HepG2 (cell line): ENCODE results near the gene CPNE8. TPM values are rescaled to one million over a fixed set of nuclear protein-coding genes. Genes with fewer than 3 reads are reported as not detected.

Experiments used
- ATAC-seq: fragments of 200-7000 bp; cut with Tn5 transposase; 3 replicates; pipeline ENCODE4 v1.9.1; 2020; ENCODE audit warnings: mild to moderate bottlenecking, moderate library complexity
- BruUV-seq: library from RNA; stranded (reverse); fragments of 400-500 nt; replicated peaks from 2 replicates; lab custom pipeline; 2021; lab: Mats Ljungman, UMichigan
- CTCF ChIA-PET: fragments of 300-600 bp; formaldehyde crosslinking; extraction: SDS; loops from one replicate; lab custom pipeline; 2021; ENCODE audit warnings: low total read pairs, inconsistent platforms, low intra/inter-chr PET ratio; lab: Yijun Ruan, JAX
- POLR2A ChIA-PET: fragments of 350-600 bp; sonication (Branson Sonifier 250); formaldehyde crosslinking; loops from one replicate; lab custom pipeline; 2020; ENCODE audit warnings: antibody characterized with exemption, inconsistent platforms; lab: Yijun Ruan, JAX
- DNase-seq: peaks from one replicate; pipeline ENCODE4 v3.0.0-alpha.2; 2015; ENCODE audit warnings: low spot score
- FAIRE-seq: peaks from 3 replicates; lab custom pipeline; 2011; peaks lifted over from hg19 to GRCh38; lab: Jason Lieb, UNC
- H2AFZ ChIP-seq: one replicate; pipeline ENCODE4 v1.6.1; 2011; ENCODE audit warnings: low read length, inconsistent platforms
- H3K27ac ChIP-seq: fragments of 300-600 bp; 3 replicates; pipeline ENCODE4 v1.8.0; 2011; ENCODE audit warnings: mixed run types, mild to moderate bottlenecking, mixed read lengths, low read length, inconsistent platforms; ENCODE audit not compliant: insufficient read depth; ENCODE audit errors: extremely low read length
- H3K27me3 ChIP-seq, 2 experiments: fragments of 200-600 bp in 1 of 2; 2 replicates in 1 of 2; 3 replicates in 1 of 2; pipeline versions ENCODE4 v1.6.0 to v1.8.0; 2011; ENCODE audit warnings: low read length in 2 of 2, mild to moderate bottlenecking in 2 of 2, moderate library complexity in 2 of 2, inconsistent platforms in 1 of 2; ENCODE audit not compliant: insufficient read depth in 2 of 2, control insufficient read depth in 1 of 2
- H3K36me3 ChIP-seq, 2 experiments: fragments of 200-600 bp in 1 of 2; replicated peaks in 1 of 2; 2 replicates in 1 of 2; 3 replicates in 1 of 2; pipeline versions ENCODE4 v1.5.1 to v1.8.0; 2011; ENCODE audit warnings: low read length in 2 of 2, inconsistent platforms in 1 of 2; ENCODE audit not compliant: insufficient read depth in 2 of 2, control insufficient read depth in 1 of 2
- H3K4me1 ChIP-seq: 2 replicates; pipeline ENCODE4 v1.5.1; 2012; ENCODE audit warnings: low read length, inconsistent platforms; ENCODE audit not compliant: insufficient read depth
- H3K4me2 ChIP-seq: 2 replicates; pipeline ENCODE4 v1.6.0; 2011; ENCODE audit warnings: low read depth, low read length, inconsistent platforms
- H3K4me3 ChIP-seq, 3 experiments: fragments of 200-600 bp in 1 of 3; sonication (generic), shearing (Covaris generic) in 1 of 3; replicated peaks in 1 of 3; 2 replicates each; pipeline ENCODE4 v1.5.1; 2011 to 2016; ENCODE audit warnings: low read length in 3 of 3, inconsistent platforms in 2 of 3, low read depth in 2 of 3, mild to moderate bottlenecking in 2 of 3, control low read depth in 1 of 3, mixed read lengths in 1 of 3; ENCODE audit not compliant: insufficient read depth in 1 of 3
- H3K79me2 ChIP-seq: one replicate; pipeline ENCODE4 v1.6.1; 2011; ENCODE audit warnings: low read length, inconsistent platforms; ENCODE audit not compliant: insufficient read depth
- H3K9ac ChIP-seq: 2 replicates; pipeline ENCODE4 v1.6.0; 2011; ENCODE audit warnings: mild to moderate bottlenecking, low read depth, low read length, inconsistent platforms; ENCODE audit not compliant: insufficient read depth
- H3K9me3 ChIP-seq: 2 replicates; pipeline ENCODE4 v1.5.1; 2012; ENCODE audit warnings: mild to moderate bottlenecking, low read length
- H4K20me1 ChIP-seq: 2 replicates; pipeline ENCODE4 v1.6.0; 2011; ENCODE audit warnings: inconsistent platforms, mild to moderate bottlenecking, low read length, moderate library complexity; ENCODE audit not compliant: insufficient read depth
- ATF4 ChIP-seq, 2 experiments: fragments of 450-650 bp in 1 of 2; sonication (generic) in 1 of 2; formaldehyde crosslinking; IDR thresholded peaks; 2 replicates each; pipeline versions ENCODE4 v1.5.0 to v1.8.0; 2020 to 2022; ENCODE audit warnings: mild to moderate bottlenecking in 1 of 2, missing genetic modification reagents in 1 of 2
- CAMTA2 ChIP-seq: sonication (generic); formaldehyde crosslinking; IDR thresholded peaks from 2 replicates; pipeline ENCODE4 v1.4.0; 2020; ENCODE audit warnings: mild to moderate bottlenecking, missing genetic modification reagents, borderline replicate concordance
- EED ChIP-seq: sonication (generic); formaldehyde crosslinking; IDR thresholded peaks from 2 replicates; pipeline ENCODE4 v1.5.0; 2020; ENCODE audit warnings: mild to moderate bottlenecking, missing genetic modification reagents
- FOXJ3 ChIP-seq: sonication (generic); formaldehyde crosslinking; IDR thresholded peaks from 2 replicates; pipeline ENCODE4 v1.4.0; 2020; ENCODE audit warnings: missing genetic modification reagents, mild to moderate bottlenecking, borderline replicate concordance
- GMEB2 ChIP-seq: IDR thresholded peaks from 2 replicates; pipeline ENCODE4 v1.6.1; 2016; ENCODE audit warnings: missing biosample characterization, missing genetic modification reagents, low read depth
- HBP1 ChIP-seq: IDR thresholded peaks from 2 replicates; pipeline ENCODE4 v1.6.1; 2016; ENCODE audit warnings: low read depth, control low read depth
- KAT2B ChIP-seq: fragments of 150-350 bp; IDR thresholded peaks from 2 replicates; pipeline ENCODE4 v1.6.1; 2014; ENCODE audit warnings: low read depth, low read length, borderline replicate concordance
- MYPOP ChIP-seq: sonication (generic); formaldehyde crosslinking; IDR thresholded peaks from 2 replicates; pipeline ENCODE4 v1.8.1; 2023; ENCODE audit warnings: mild to moderate bottlenecking, moderate library complexity, missing genetic modification reagents
- NR2F1 ChIP-seq, 2 experiments: fragments of 450-650 bp in 1 of 2; formaldehyde crosslinking in 1 of 2; IDR thresholded peaks; 2 replicates each; pipeline versions ENCODE4 v1.5.0 to v1.6.1; 2016 to 2020; ENCODE audit warnings: mild to moderate bottlenecking in 1 of 2, missing compliant biosample characterization in 1 of 2, missing genetic modification reagents in 1 of 2, moderate library complexity in 1 of 2
- NR3C1 ChIP-seq: sonication (generic); formaldehyde crosslinking; IDR thresholded peaks from 2 replicates; pipeline ENCODE4 v1.4.0; 2020; ENCODE audit warnings: missing genetic modification reagents
- POGZ ChIP-seq: sonication (generic); formaldehyde crosslinking; IDR thresholded peaks from 2 replicates; pipeline ENCODE4 v1.4.0; 2020; ENCODE audit warnings: mild to moderate bottlenecking, missing genetic modification reagents
- RAD51 ChIP-seq: fragments of 450-650 bp; IDR thresholded peaks from 2 replicates; pipeline ENCODE4 v1.6.1; 2016; ENCODE audit warnings: borderline replicate concordance
- TFDP1 ChIP-seq: IDR thresholded peaks from 2 replicates; pipeline ENCODE4 v1.6.1; 2016; ENCODE audit warnings: missing compliant biosample characterization, missing genetic modification reagents, borderline replicate concordance
- ZBTB34 ChIP-seq: sonication (generic); formaldehyde crosslinking; IDR thresholded peaks from 2 replicates; pipeline ENCODE4 v1.8.0; 2022; ENCODE audit warnings: mild to moderate bottlenecking, missing genetic modification reagents
- ZNF264 ChIP-seq: sonication (generic); formaldehyde crosslinking; IDR thresholded peaks from 2 replicates; pipeline ENCODE4 v1.4.0; 2020; ENCODE audit warnings: missing genetic modification reagents
- ZNF431 ChIP-seq: sonication (generic); formaldehyde crosslinking; IDR thresholded peaks from 2 replicates; pipeline ENCODE4 v1.9.0; 2022; ENCODE audit warnings: missing genetic modification reagents, low read depth, mild to moderate bottlenecking, borderline replicate concordance
- ZNF552 ChIP-seq: sonication (generic); formaldehyde crosslinking; IDR thresholded peaks from 2 replicates; pipeline ENCODE4 v1.9.0; 2022; ENCODE audit warnings: missing genetic modification reagents, mild to moderate bottlenecking, borderline replicate concordance
- ZNF75D ChIP-seq: sonication (generic); formaldehyde crosslinking; IDR thresholded peaks from 2 replicates; pipeline ENCODE4 v1.8.1; 2023; ENCODE audit warnings: missing genetic modification reagents, mild to moderate bottlenecking, borderline replicate concordance
- WGBS: methylation state at CpG from one replicate; pipeline ENCODE4 v1.1.6; 2017; ENCODE audit warnings: low lambda C conversion rate; 5-methylcytosine and 5-hydroxymethylcytosine counted together
- in situ Hi-C: cut with HindIII; loops from 2 replicates; pipeline ENCODE4 v1.10.0; 2017; ENCODE audit warnings: low pct_unique_long_range_greater_than_20kb; ENCODE audit not compliant: extremely low pct_ligation_motif_present
- intact Hi-C: fragments of 100-400 bp; cut with micrococcal nuclease; formaldehyde crosslinking; loops from one replicate; pipeline ENCODE4 v1.10.0; 2022; ENCODE audit not compliant: unreplicated experiment
- polyA plus RNA-seq, 8 experiments: library from polyadenylated mRNA; depleted of rRNA in 3 of 8; stranded (reverse) in 7 of 8; unstranded in 1 of 8; fragments of >200 nt; fragmentation: Illumina TruSeq in 4 of 8; extraction: Trizol in 4 of 8; gene quantifications; 2 replicates each; pipeline versions ENCODE4 v1.2.1 to v1.2.3, GENCODE V29; 2011 to 2016; ENCODE audit warnings: low read depth in 4 of 8, missing spikeins in 1 of 8, mixed read lengths in 1 of 8; ENCODE audit not compliant: insufficient read depth in 1 of 8
- total RNA-seq, 5 experiments: library from RNA; depleted of rRNA; stranded (reverse); fragments of >200 nt; fragmentation: Illumina TruSeq; extraction: Trizol; gene quantifications; 2 replicates each; pipeline ENCODE4 v1.2.3, GENCODE V29; 2016; ENCODE audit warnings: low read depth in 1 of 5

The CPNE8 gene
- total and polyA plus RNA-seq, 2 of the 13 experiments (the other 11 are each of a cell fraction or from before 2014, with no cell fraction given): 2.4 to 2.7 TPM

- Histone ChIP-seq H3K79me2 (no peaks in the 10 kb centered on the region), H3K9ac (no peak overlapping the region), H3K27me3 (no peaks in the 10 kb centered on the region), H3K4me1 (no peaks in the 10 kb centered on the region), H3K27ac (no peak overlapping the region), H3K36me3 (no peaks in the 10 kb centered on the region), H2AFZ (no peak overlapping the region), H3K9me3 (peaks cover 15% of the 10 kb centered on the region; the same call in 1 of the 2 replicates), H3K4me2 (no peak overlapping the region), H4K20me1 (no peaks in the 10 kb centered on the region), H3K4me3 (no peak overlapping the region)
- in situ Hi-C loops (no loop called here), intact Hi-C loops (no loop called here)
- ChIA-PET POLR2A (no interaction called here), CTCF (no interaction called here)
- DNase-seq (no peak), ATAC-seq (no peak), FAIRE-seq (no peak)
- 60% methylated on average over 2 of the region's 2 CpGs for WGBS
- no TSS peak for BruUV-seq
- TF ChIP-seq ATF4 (CRISPR knock-in tag; IDR thresholded peaks at IDR 0.05): no peak
- TF ChIP-seq MYPOP (CRISPR knock-in tag): no peak
- TF ChIP-seq POGZ (CRISPR knock-in tag): no peak
- TF ChIP-seq ZNF264 (CRISPR knock-in tag): no peak
- no peak for TF ChIP-seq EED (CRISPR knock-in tag)
- no peak for TF ChIP-seq CAMTA2 (CRISPR knock-in tag)
- TF ChIP-seq ZNF552 (CRISPR knock-in tag): no peak
- TF ChIP-seq ZNF75D (CRISPR knock-in tag): no peak
- no peak for TF ChIP-seq NR3C1
- no peak for TF ChIP-seq GMEB2 (CRISPR knock-in tag)
- no peak for TF ChIP-seq TFDP1 (CRISPR knock-in tag)
- TF ChIP-seq FOXJ3 (CRISPR knock-in tag): no peak
- TF ChIP-seq ZNF431 (CRISPR knock-in tag): no peak
- TF ChIP-seq NR2F1 (CRISPR knock-in tag; IDR thresholded peaks at IDR 0.05): no peak
- no peak for TF ChIP-seq HBP1 (CRISPR knock-in tag)
- TF ChIP-seq RAD51: no peak
- no peak for TF ChIP-seq ZBTB34 (CRISPR knock-in tag)
- TF ChIP-seq KAT2B: no peak
Measured at GRCh38 chr12:38783304-38783703, 122.1 kb downstream of the CPNE8 start.
